AML-193 (cell line): ENCODE results near the gene SEPTIN1.

ENCODE experiments used
- DNase-seq, 2 experiments: peaks; one replicate each; lab custom pipeline; 2025; lab: John Stamatoyannopoulos, UW

Gene SEPTIN1

GRCh38 chr16:30382111-30382881, at the start of gene SEPTIN1:
SEPTIN1 (minus strand) TSS chr16:30382561; CDS start chr16:30382542, 19 bp downstream.
- DNase-seq, result no peak

- DNase-seq, result peak; percentile 78 to 81
These were observed 48.1 kb upstream of the SEPTIN1 start for GRCh38 chr16:30430428-30430970.

GRCh38 chr16:30429678-30430427, 47.5 kb upstream of the SEPTIN1 start, which contains the start of gene DCTPP1:
DCTPP1 (minus strand) TSS chr16:30430030; CDS start chr16:30429980, 50 bp downstream.
- DNase-seq, result peak; percentile 99

- no peak for DNase-seq
These were observed 47.0 kb upstream of the SEPTIN1 start for GRCh38 chr16:30429418-30429677.

- no peak for DNase-seq
These were observed 45.7 kb upstream of the SEPTIN1 start for GRCh38 chr16:30428055-30428454.

GRCh38 chr16:30421010-30421409, 38.6 kb upstream of the SEPTIN1 start:
- no peak for DNase-seq

GRCh38 chr16:30418350-30419181, 36.2 kb upstream of the SEPTIN1 start:
- DNase-seq, result no peak

- DNase-seq, result peak; percentile 84 to 91
These were observed 35.4 kb upstream of the SEPTIN1 start for GRCh38 chr16:30417529-30418349.

- no peak for DNase-seq
These were observed 34.5 kb upstream of the SEPTIN1 start for GRCh38 chr16:30416624-30417528.

- no peak for DNase-seq
These were observed 33.8 kb upstream of the SEPTIN1 start for GRCh38 chr16:30416047-30416603.

- no peak for DNase-seq
These were observed 31.8 kb upstream of the SEPTIN1 start for GRCh38 chr16:30414159-30414558.

GRCh38 chr16:30413112-30413806, 30.9 kb upstream of the SEPTIN1 start:
- DNase-seq, result no peak

GRCh38 chr16:30409125-30410060, 27.0 kb upstream of the SEPTIN1 start:
- peak; percentile 81 to 82 for DNase-seq

- DNase-seq, result no peak
These were observed 25.6 kb upstream of the SEPTIN1 start for GRCh38 chr16:30407804-30408534.

GRCh38 chr16:30407102-30407803, 24.9 kb upstream of the SEPTIN1 start, which contains the start of gene ZNF771:
ZNF771 (plus strand) TSS chr16:30407606; CDS start chr16:30408054, 448 bp downstream.
- peak; percentile 72 to 75 for DNase-seq

GRCh38 chr16:30406795-30407101, 24.4 kb upstream of the SEPTIN1 start:
- DNase-seq, result no peak
